ENCODE data around the gene TMEM132C.
A peak's percentile ranks its signal among the peaks of the same experiment; 100 is the strongest.
"Not testable (repeated sequence)": the region's sequence is repeated elsewhere in the genome, so short reads cannot be mapped to it uniquely, and the experiment has no call there.

TMEM132C gene

GRCh38 chr12:128245905-128246304, 21.1 kb upstream of the TMEM132C start:
- no peak for DNase-seq (ENCODE audit: low spot score)
- no peak for TF ChIP-seq CTCF (IDR thresholded peaks at IDR 0.05; ENCODE audit: extremely low read depth, missing control alignments)

- TF ChIP-seq CTCF (IDR thresholded peaks at IDR 0.05; ENCODE audit: extremely low read depth, missing control alignments): no peak
- DNase-seq (ENCODE audit: low spot score): no peak
Observed at GRCh38 chr12:128250096-128250495, 16.9 kb upstream of the TMEM132C start.

GRCh38 chr12:128253829-128254228, 13.1 kb upstream of the TMEM132C start:
- DNase-seq (ENCODE audit: low spot score): not testable (repeated sequence)

GRCh38 chr12:128258866-128259555, 8.0 kb upstream of the TMEM132C start:
- TF ChIP-seq CTCF (IDR thresholded peaks at IDR 0.05; ENCODE audit: extremely low read depth, missing control alignments): no peak
- no peak for DNase-seq (ENCODE audit: low spot score)

- TF ChIP-seq CTCF (IDR thresholded peaks at IDR 0.05; ENCODE audit: extremely low read depth, missing control alignments): peak; percentile 41
- peak; percentile 48 for DNase-seq (ENCODE audit: low spot score)
Observed at GRCh38 chr12:128259556-128260070, 7.4 kb upstream of the TMEM132C start.

GRCh38 chr12:128261757-128262156, 5.2 kb upstream of the TMEM132C start:
- TF ChIP-seq CTCF (IDR thresholded peaks at IDR 0.05; ENCODE audit: extremely low read depth, missing control alignments): no peak
- DNase-seq (ENCODE audit: low spot score): no peak

- DNase-seq (ENCODE audit: low spot score): no peak
- no peak for TF ChIP-seq CTCF (IDR thresholded peaks at IDR 0.05; ENCODE audit: extremely low read depth, missing control alignments)
Observed at GRCh38 chr12:128265566-128265965, 1.4 kb upstream of the TMEM132C start.

- TF ChIP-seq CTCF (IDR thresholded peaks at IDR 0.05; ENCODE audit: extremely low read depth, missing control alignments): no peak
- no peak for DNase-seq (ENCODE audit: low spot score)
Observed at GRCh38 chr12:128266086-128266485, 884 bp upstream of the TMEM132C start.

Data from GM20000 (cell line).